ENCODE measurements around the gene NEK7.

Gene NEK7

GRCh38 chr1:198147216-198147615, 9.6 kb upstream of the NEK7 start:
- no peak for DNase-seq

- DNase-seq: no peak
Observed at GRCh38 chr1:198150369-198150768, 6.4 kb upstream of the NEK7 start.

- no peak for DNase-seq
Observed at GRCh38 chr1:198151688-198152087, 5.1 kb upstream of the NEK7 start.

- no peak for DNase-seq
Observed at GRCh38 chr1:198153103-198153502, 3.7 kb upstream of the NEK7 start.

- DNase-seq: no peak
Observed at GRCh38 chr1:198153804-198154203, 3.0 kb upstream of the NEK7 start.

- DNase-seq: no peak
Observed at GRCh38 chr1:198155253-198155652, 1.5 kb upstream of the NEK7 start.

- DNase-seq: peak; percentile 48
Observed at GRCh38 chr1:198156111-198156744, 570 bp upstream of the NEK7 start.

- peak; percentile 86 for DNase-seq
Observed at GRCh38 chr1:198157241-198157846, 546 bp downstream of the NEK7 start.

- DNase-seq: no peak
Observed at GRCh38 chr1:198157847-198158725, 1.3 kb downstream of the NEK7 start.

- DNase-seq: peak; percentile 89
Observed at GRCh38 chr1:198158735-198159589, 2.2 kb downstream of the NEK7 start.

GRCh38 chr1:198160222-198160621, 3.4 kb downstream of the NEK7 start:
- no peak for DNase-seq

- no peak for DNase-seq
Observed at GRCh38 chr1:198160946-198161614, 4.3 kb downstream of the NEK7 start.

- no peak for DNase-seq
Observed at GRCh38 chr1:198161718-198162090, 4.9 kb downstream of the NEK7 start.

- DNase-seq: no peak
Observed at GRCh38 chr1:198162091-198162767, 5.4 kb downstream of the NEK7 start.

GRCh38 chr1:198165927-198166647, 9.3 kb downstream of the NEK7 start:
- no peak for DNase-seq

GRCh38 chr1:198166900-198167299, 10.1 kb downstream of the NEK7 start:
- no peak for DNase-seq

GRCh38 chr1:198167436-198167934, 10.7 kb downstream of the NEK7 start:
- DNase-seq: no peak

- DNase-seq: no peak
Observed at GRCh38 chr1:198168227-198168626, 11.4 kb downstream of the NEK7 start.

GRCh38 chr1:198169672-198170071, 12.9 kb downstream of the NEK7 start:
- no peak for DNase-seq

- no peak for DNase-seq
Observed at GRCh38 chr1:198171667-198172540, 15.1 kb downstream of the NEK7 start.

All from NCI-H774 (cell line).